Cardiac muscle cell (in vitro differentiated cells and primary cell): ENCODE data around the gene KCNQ5. TPM values are rescaled to one million over a fixed set of nuclear protein-coding genes. Genes with fewer than 3 reads are reported as not detected.

Experiments used
- DNase-seq, 2 donors: peaks; one replicate each; pipeline versions ENCODE4 v3.0.0 to v3.0.0-alpha.2; 2010 to 2017; ENCODE audit warnings: low read depth in 1 of 2, low spot score in 1 of 2
- H3K27ac ChIP-seq: fragments of 200-600 bp; sonication (generic); 2 replicates; pipeline ENCODE4 v1.5.1; 2016
- H3K27me3 ChIP-seq: fragments of 200-600 bp; sonication (generic); 2 replicates; pipeline ENCODE4 v1.6.0; 2016; ENCODE audit warnings: control low read depth
- H3K36me3 ChIP-seq: fragments of 200-600 bp; sonication (generic); 2 replicates; pipeline ENCODE4 v1.5.1; 2016; ENCODE audit warnings: control low read depth
- H3K4me1 ChIP-seq: fragments of 200-600 bp; sonication (generic); 2 replicates; pipeline ENCODE4 v1.8.1; 2017; ENCODE audit warnings: low read depth, mild to moderate bottlenecking, mixed run types
- H3K4me3 ChIP-seq: fragments of 200-600 bp; sonication (generic); 2 replicates; pipeline ENCODE4 v1.5.1; 2016; ENCODE audit warnings: mild to moderate bottlenecking
- H3K9me3 ChIP-seq: fragments of 200-600 bp; sonication (generic); 2 replicates; pipeline ENCODE4 v1.5.1; 2017; ENCODE audit warnings: low read depth, mild to moderate bottlenecking, control low read depth
- CTCF ChIP-seq: IDR thresholded peaks from 2 replicates; pipeline ENCODE4 v1.5.1; 2012; ENCODE audit warnings: low read depth, mild to moderate bottlenecking, low read length
- polyA plus RNA-seq: library from polyadenylated mRNA; unstranded; fragments of >200 nt; fragmentation: Nextera tagmentation; extraction: Ambion mirVana; gene quantifications from 2 replicates; pipeline ENCODE4 v1.2.1, GENCODE V29; 2016
- total RNA-seq: library from RNA; depleted of rRNA; stranded (reverse); fragments of >200 nt; gene quantifications from 2 replicates; pipeline ENCODE4 v1.2.3, GENCODE V29; 2016

Gene KCNQ5
- total and polyA plus RNA-seq, 2 experiments from 2014 or later = 31.4 to 45.4 TPM

DNA sequence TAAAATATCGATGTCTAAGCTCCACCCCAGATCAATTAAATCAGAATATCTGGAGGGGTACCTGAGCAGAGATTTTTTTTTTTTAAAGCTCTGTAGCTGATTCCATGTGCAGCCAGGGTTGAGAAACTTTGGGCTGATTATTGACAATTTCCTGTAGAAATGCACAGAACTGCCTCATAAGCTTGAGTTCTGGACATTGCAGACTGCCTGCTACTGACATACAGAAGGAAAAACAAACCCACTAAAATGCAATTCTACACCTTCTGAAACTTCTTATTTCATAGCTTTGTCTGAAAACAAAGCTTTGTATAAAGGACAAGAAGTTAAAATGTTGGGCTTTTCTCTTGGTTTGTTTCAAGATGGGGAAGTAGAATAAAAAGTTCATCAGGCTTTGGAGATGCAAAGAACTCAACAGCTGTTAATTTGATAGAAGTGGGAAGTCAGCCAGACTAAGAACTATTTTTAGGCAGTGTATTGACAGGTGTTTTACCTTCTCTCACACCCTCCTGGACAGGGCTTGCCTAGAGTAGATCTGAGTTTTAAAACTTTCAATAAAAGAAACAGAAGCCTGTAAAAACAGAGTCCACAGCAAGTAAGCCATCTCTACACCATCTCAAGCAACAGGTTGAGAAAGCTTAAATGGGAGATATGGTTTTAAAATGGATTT is 147.7 kb downstream of the KCNQ5 start:
- H3K27me3 ChIP-seq = no peaks in the 10 kb centered on the region
- TF ChIP-seq CTCF = no peak
- H3K27ac ChIP-seq = peak overlapping the region; percentile 84
- H3K4me1 ChIP-seq = peaks cover 55% of the 10 kb centered on the region
- no peak for DNase-seq
- H3K4me3 ChIP-seq = peak overlapping the region; percentile 3
- no peaks in the 10 kb centered on the region for H3K36me3 ChIP-seq
- H3K9me3 ChIP-seq = no peaks in the 10 kb centered on the region

DNA sequence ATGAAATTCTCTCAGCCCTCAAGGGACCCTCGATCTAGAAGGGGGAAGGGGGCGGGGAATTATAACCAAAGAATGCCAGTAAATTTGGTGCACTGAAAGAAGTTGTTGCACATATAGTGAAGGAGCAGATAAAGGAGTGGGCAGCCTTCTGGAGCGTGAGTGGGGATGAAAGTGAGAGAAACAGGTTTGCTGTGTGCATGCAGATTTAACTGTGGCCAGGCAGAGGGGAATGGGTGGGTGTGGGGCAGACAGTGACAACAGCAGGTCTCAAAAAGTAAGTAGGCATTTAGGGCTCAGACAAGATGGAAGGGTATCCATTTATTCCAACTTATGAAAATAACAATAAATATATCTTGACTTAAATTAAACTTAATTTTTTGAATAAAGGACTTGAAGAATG is 149.1 kb downstream of the KCNQ5 start:
- H3K4me3 ChIP-seq = no peak overlapping the region
- TF ChIP-seq CTCF = no peak

GRCh38 chr6:72776456-72776855 is 154.6 kb downstream of the KCNQ5 start:
- no peaks in the 10 kb centered on the region for H3K27me3 ChIP-seq
- no peaks in the 10 kb centered on the region for H3K36me3 ChIP-seq
- DNase-seq = no peak
- no peak overlapping the region for H3K4me3 ChIP-seq
- peak overlapping the region; percentile 58 for H3K27ac ChIP-seq
- H3K9me3 ChIP-seq = no peaks in the 10 kb centered on the region
- H3K4me1 ChIP-seq = peaks cover 51% of the 10 kb centered on the region
- TF ChIP-seq CTCF = no peak

More for the DNA sequence above, 149.1 kb downstream of the KCNQ5 start:
- H3K27ac ChIP-seq = peak overlapping the region; percentile 84
- peaks cover 54% of the 10 kb centered on the region for H3K4me1 ChIP-seq
- DNase-seq = no peak
- H3K36me3 ChIP-seq = no peaks in the 10 kb centered on the region
- no peaks in the 10 kb centered on the region for H3K27me3 ChIP-seq
- H3K9me3 ChIP-seq = no peaks in the 10 kb centered on the region

DNA sequence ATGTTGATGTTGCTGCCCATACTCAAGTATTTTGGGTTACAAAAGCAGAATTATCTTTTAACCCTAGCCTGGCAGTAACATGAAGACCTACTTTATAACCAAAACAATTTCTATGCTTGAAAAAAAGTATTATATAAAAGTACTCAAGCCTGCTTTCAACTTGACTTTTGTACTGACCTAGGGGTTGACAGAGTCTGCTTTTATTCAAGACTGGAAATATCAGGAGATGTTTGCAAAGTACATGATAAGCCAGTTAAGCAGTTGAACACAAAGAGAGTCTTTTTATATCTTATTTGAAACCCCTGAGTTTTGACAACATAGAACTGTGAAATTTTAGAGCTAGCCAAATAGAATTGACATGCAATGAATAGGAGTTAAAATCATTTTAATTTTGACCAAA is 159.8 kb downstream of the KCNQ5 start:
- no peak for DNase-seq
- TF ChIP-seq CTCF = no peak
- Histone ChIP-seq H3K9me3 (no peaks in the 10 kb centered on the region), H3K4me3 (no peak overlapping the region), H3K27me3 (no peaks in the 10 kb centered on the region), H3K4me1 (peaks cover 65% of the 10 kb centered on the region), H3K36me3 (peaks cover 3% of the 10 kb centered on the region), H3K27ac (peak overlapping the region; percentile 87)

GRCh38 chr6:72783035-72783434 is 161.2 kb downstream of the KCNQ5 start:
- Histone ChIP-seq H3K9me3 (no peaks in the 10 kb centered on the region), H3K27ac (peak overlapping the region; percentile 87), H3K4me3 (no peak overlapping the region), H3K4me1 (peaks cover 62% of the 10 kb centered on the region), H3K36me3 (peaks cover 3% of the 10 kb centered on the region), H3K27me3 (no peaks in the 10 kb centered on the region)
- no peak for TF ChIP-seq CTCF
- peak in 1 of 2 donors; percentile 60 for DNase-seq

DNA sequence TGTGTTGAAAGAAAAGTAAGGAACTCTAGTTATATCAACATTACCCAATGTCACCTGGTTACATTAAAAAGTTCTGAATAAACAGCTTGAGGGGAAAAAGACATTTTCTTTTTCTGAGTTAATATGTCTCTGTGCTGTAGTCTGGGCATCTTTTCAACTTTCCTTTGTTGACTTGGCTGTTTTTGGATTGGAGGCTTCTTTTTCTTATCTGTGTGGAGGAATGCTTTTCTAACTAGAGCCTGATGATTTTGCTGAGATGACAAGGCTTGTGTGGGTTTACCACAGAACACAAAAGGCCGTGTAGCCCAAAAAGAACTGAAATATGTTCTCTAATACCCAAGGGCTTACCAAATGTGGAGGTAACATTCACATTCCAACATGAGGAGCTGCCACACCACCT is 161.8 kb downstream of the KCNQ5 start:
- Histone ChIP-seq H3K4me3 (no peak overlapping the region), H3K36me3 (peaks cover 3% of the 10 kb centered on the region), H3K9me3 (no peaks in the 10 kb centered on the region), H3K4me1 (peaks cover 63% of the 10 kb centered on the region), H3K27me3 (no peaks in the 10 kb centered on the region), H3K27ac (peak overlapping the region; percentile 87)
- no peak for TF ChIP-seq CTCF
- peak in 1 of 2 donors; percentile 88 for DNase-seq
